Iris pigment epithelial cell (primary cell): Measurements from ENCODE around the gene TSPAN1.

ENCODE experiments used
- DNase-seq: peaks from one replicate; pipeline ENCODE4 v3.0.0-alpha.2; 2011; ENCODE audit warnings: low read depth

Gene TSPAN1

DNA sequence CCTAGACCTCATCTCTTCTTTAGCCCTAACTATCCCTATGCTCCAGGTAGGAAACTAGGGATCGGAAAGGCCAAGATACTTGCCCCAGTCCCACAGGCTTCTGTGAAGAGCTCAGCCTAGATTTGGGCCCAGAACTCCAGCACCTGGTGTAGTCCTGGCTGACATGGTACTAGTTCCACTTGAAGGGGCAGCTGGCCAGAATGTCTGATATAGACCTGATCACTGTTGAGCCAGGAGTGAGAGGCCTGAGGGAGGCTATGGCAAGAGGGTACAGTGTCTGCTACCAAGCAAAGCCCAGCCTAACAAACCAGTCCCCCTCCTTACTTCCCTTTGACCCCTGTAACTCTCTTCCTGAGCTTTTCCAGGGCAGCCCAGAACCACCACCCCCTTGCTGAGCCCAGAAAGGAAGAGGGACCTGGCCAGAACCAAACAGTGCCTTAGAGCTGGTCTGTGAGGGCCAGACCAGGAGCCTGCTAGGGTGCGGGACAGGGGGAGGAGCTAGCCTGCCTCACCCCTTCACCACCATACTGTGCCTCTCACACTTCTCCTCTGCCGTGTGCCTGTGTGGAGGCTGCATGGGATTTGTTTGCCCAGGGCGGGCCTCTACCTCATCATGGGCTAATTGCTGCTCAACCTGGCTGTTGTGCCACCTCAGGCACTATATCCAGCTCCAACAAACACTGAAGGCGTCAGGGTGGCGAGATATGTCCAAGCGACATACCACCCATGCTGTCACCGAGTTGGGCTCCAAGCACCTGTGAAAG, 12.4 kb downstream of the TSPAN1 start:
- no peak for DNase-seq

DNA sequence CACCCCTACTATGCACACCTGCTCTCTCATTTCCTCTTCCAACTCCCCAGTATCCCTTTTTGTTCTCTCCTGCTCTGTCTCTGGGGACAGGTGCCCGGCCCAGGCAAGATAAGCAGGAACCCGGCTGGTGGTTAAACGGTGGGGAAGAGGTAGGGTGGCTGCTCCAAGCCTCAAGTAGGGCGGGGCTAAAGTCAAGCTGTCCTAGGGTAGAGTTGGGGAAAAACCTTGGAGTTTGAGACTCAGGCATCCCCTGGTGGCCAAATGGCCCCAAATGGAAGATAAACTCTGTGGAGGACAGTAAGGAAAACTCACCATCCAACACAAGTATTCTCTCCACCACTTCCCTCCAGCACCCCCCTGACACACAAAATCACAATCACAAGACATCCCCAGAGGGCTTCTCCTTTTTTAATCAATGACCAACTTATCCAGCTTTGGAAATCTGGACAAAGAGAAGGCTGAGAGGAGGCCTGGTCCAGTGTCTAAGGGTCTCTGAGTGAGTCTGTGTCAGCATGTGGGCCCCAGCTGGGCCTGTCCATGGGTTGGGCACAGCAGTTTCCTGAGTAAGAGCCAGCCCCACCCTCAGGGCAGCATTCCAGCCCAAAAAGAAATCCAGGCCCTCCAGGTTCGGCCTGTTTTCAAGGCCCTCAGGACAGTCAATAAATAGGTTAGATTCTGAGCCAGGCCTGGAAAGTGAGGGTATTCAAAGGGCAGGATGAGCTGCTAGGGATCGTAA, 13.6 kb downstream of the TSPAN1 start:
- DNase-seq = no peak

DNA sequence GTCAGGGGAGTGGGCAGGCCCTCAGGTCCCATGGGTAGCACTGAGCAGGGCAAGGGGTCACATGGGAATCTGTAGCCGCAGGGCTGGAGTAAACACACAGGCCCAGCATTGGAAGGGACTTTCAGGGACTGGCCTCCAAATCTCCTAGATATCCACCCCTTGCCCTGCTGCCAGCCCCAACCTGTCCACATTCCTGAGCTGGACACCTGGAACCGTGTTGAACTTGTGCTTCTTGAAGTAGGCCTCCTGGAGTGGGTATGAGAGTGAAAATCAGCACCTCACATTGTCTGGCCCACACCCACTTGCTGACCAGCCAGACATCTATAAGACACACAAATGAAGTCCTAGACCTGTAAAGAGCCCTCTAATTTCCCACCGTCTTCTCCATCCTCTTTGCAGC, 15.7 kb downstream of the TSPAN1 start:
- no peak for DNase-seq

DNA sequence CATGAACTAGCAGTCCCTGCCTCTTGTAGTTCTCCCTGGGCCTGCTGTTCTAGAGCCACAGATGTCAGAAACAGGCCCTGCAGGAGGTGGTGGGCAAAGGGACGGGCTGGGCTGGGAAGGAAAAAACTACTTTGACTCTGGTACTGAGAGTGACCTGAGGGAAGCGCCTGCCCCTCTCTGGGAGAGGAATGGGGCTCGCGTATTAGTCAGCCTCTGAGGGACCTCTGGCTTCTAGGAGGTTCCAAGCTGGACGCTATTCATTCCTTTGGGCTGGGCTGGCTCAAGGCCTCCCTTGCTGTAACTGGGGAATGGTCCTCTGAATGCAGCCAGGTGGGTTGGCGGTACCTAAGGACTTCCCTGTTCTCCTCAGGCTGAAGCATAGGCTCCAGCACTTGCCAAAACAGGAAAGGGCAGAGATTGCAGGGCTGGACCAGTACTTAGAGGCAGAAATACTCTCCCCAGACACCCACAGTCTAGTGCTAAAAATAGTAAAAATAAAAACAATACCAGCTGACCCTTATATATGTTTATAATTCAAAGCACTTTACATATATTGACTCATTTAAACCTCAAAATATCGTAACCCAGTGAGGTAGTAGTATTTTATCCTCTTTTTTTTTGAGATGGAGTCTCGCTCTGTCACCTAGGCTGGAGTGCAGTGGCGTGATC, 16.3 kb downstream of the TSPAN1 start:
- DNase-seq = no peak

DNA sequence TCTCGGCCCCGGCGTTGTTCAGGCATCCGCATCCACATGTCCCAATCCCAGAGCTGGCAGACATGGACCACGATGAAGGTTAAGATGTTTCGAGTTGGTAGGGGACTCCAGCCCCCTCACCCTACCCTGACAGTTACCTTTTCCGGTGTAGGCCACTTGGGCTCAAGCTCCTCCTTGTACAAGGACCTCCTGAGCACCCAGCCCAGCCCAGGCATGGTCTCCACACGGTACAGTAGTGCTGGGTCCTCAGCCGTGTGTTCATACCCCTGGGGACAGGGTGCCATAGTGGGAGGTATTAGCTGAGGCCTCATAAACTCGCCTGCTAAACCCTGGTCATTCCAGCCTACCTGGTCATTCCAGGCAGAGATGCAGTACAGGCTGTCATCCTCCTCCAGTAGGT, 17.3 kb downstream of the TSPAN1 start:
- DNase-seq = no peak

DNA sequence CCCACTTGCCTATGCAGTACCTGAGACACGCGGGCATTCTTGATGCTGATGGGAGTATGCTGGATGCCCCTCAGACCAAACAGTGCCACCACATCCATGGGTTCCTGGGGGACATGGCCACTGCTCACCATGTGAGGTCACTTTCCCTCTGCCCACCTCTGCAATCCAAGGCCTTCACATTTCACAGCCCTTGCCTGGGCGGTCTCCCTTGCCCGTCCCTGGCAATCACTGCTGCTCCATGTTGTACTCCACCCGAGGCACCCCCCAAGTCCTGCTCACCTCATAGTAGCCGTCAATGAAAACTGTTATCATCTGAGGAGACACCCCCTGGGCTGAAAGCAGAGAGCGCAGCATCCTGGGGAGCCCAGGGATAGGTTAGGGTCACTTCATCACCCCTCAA, 18.4 kb downstream of the TSPAN1 start:
- no peak for DNase-seq

DNA sequence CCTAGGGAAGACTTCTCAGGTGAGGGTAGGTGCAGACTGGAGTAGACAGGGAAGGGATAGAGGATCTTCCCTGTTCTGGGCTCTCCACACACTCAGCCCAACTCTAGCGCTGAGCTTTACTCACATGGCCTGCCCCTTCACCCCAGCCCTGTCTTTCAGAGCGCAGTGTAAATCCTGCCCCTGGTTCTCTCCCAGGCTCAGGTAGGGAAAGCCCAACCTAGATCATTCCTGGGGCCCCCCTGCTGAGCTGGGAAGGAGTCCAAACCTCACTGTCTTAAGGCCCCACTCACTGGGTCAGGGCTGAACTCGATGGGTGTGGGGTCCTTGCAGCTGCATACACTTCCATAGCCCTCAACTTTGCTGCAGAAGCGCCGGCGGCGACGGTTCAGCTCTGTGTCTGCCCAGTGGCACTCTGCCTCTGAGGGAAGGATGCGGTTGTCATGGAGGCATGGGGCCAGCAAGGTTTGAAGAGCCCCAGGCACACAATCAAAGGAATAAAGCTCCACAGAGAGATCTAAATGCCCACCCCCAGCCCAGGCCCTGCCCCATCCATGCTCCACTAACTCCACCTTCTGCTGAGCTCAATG, 19.2 kb downstream of the TSPAN1 start:
- no peak for DNase-seq

DNA sequence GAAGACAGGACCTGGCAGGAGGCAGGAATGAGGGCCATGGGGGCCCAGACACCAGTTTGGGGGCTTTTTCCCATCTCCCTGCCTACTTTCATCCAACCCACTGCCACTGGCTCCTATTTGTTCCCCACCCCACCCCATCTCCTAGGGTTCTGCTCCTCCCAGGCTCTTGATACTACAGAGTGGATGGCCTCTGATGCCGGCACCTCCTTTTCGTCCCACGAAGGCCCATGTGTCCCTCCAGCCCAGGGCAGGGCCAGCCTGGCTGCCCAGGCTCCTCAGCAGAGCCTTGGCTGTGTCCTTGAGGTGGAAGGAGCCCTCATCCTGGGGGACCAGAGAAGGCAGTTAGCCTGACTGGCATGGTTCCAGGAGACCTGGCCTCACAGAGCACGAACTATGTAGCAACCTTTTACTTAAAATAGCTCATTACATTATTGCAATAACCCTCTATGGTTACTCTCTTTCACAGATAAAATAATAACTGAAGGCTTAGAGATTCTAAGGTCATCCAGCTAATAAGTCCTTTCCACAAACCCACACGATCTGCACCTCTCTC, 19.8 kb downstream of the TSPAN1 start:
- no peak for DNase-seq

DNA sequence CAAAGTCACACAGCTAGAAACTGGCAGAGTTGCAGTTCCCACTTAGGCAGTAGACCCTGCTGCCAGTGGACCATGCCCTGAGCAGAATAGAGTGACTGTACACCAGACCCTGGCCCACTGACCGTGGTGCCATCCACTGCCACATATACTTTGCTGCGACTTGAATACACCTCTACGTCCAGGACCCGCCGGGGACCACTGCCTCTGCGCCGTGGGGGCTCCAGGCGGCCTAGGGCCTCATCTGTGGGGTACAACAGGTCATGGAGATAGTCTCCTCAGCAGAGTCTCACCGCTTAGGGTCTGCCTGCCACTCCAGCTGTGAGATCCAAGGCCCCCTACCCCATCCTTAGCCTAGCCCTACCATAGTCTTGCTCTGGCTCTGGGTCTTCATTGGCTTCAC, 21.7 kb downstream of the TSPAN1 start:
- DNase-seq = no peak

DNA sequence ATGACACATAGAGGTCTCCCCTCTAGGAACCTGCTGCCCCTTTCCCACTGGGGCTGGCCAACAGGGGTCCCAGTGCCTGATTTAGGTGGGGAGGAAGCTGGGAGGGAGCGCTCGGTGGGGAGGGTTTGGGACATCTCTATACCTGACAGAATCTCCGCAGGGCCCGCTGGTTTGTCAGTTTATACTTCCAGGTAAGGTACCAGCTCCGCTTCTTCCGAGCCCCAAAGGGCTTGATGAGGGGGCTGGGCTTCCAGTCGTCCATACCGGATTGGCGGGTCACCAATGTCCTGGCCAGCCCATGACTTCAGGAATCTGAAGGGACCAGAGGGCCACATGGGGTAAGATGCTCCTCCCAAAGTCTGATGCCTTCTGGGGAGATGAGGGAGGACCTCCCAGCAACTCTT, 22.7 kb downstream of the TSPAN1 start:
- DNase-seq = no peak

DNA sequence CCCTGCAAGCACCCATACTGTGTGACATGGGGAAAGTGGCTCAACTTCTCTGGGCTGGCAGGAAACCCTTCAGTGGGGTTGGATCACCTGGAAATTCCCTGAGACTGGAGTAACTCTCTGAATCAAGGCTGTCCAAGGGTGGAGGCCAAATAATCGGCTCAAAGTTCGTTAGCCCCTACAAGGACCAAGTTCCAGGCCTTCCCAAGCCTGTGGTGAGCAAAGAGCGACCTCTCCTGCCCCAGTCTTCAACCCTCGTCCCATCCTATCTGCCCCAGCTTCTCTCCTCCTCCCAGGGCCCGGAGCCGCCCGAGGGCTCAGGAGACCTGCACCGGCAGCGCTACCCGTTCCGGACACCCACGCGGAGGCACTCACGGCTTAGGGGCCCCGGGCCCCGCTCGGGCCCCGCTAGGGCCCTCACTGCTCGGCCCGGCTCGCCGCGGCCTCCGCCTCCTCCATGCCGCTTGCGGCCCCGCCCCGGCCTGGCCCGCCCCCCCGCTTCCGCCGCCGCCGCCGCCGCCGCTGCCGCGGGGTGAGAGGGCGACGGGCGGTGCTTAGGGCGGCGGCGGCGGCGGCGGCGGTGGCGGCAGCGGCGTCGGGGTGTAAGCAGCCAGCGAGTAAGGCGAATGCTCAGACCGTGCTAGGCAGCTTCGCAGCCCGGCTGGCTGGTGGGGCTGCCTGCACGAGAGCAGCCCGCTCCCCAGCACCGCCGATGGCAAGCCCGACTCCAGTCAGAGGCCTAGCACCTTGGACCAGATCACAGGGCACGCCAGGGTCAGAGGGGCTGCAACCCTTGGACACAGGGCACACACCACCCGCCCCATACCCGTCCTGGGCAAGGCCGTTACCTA, 23.3 kb downstream of the TSPAN1 start, which contains the start of gene POMGNT1:
Gene POMGNT1, minus strand, starts transcription at position 471 of the 848 bp plus-strand sequence. CDS start 613 bp downstream, outside the sequence.
- peak; percentile 71 for DNase-seq

DNA sequence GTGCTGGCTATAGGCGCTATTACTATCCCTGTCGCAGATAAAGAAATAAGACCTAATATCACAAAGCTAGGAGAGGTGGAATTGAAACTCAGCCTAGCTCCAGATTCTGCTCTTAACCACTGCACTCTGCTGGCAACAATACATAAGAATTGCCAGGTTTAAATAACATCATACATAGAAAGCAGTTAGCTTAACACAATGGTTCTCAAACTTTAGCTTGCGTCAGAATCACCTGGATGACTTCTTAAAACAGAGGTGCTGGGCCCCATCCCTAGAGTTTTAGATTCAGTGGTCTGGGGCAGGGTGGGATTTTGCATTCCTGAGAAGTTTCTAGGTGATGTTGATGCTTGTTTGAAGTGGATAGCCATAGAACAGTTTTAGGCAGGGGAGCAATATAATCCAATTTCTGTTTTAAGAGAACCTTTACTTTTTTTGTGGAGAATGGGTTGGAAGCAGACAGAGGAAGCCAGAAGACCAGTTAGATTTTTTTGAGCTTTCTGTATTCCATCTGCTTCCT, 24.4 kb downstream of the TSPAN1 start:
- no peak for DNase-seq

DNA sequence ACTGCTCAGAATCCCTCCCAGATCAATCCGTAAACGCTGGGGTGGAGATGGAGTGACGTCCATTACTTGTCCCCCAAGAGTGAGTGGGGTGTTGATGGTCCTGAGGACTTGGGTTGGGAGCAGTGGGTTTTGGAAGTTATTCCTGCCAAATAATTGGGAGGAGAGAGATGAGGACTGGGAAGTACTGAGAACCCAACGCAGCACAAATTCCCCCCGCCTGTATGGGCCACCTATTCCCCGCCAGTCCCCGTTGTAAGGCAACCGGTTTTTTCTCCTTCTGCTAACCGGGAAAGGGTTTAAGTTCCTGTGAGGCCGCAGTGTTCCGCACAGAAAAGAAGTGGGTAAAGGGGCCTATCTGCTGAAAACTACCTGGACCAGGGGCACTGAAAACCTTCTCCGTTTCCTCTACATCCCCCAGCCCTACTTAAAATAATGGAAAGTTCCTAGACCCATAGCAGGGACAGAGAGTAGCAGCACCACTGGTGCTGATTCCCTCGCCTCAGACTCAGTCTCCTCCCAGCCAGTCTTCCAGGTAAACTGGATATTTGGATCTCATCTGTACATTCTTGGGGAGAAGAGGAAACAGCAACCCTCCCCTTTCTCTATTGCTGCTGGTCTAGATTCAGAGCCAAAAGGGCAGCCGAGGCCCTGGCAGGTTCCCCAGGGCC, 29.0 kb downstream of the TSPAN1 start:
- no peak for DNase-seq

DNA sequence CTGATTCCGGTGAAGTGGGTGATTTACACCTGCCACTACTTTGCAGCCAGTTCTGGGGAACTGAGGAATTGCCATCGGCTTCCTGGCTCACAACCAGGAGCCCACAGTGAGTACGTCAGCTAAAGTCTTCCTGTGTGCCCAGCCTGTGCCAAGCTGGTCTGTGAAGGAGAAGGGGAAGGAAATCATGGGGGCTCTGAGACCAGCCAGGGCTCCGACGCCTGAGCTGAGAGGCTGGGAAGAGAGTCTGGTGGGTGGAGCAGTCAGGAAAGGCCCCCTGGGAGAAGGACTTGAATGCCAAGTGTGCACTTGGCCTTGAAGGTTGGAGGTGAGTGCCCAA, 29.5 kb downstream of the TSPAN1 start:
- DNase-seq = no peak

DNA sequence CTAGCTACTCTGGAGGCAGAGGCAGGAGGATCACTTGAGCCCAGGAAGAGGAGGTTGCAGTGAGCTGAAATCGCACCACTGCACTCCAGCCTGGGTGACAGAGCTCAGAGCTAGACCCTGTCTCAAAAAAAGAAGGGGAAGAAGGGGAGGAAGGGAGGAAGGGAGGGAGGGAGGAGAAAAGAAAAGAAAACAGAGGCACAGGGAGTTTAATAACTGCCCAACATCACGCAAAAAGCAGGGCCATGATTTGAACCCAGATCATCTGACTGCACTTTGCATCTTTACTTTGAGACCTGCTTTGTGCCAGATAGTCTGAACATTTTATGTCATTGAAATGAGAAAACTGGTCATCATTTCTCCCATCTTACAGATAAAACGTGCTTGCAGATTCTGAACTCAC, 30.3 kb downstream of the TSPAN1 start:
- DNase-seq = no peak

DNA sequence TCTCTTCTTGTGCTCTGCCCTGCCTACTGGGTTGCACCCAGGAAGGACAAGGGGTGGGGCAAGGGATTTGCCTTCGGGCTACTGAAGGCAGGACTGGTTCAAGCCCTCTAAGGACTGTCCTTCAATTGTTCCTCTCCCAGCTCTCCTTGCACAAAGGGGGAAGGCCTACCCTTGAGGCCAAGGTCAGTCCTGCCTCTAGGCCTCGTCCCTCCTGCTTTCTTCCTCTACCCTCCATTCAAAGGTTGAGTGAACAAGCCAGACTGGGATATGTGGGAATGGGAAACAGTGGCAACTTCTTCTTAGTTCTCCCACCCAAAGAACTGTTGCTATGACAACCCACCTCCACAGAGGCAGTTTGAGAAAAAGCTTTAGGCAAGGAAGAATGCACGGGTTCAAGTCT, 30.9 kb downstream of the TSPAN1 start:
- no peak for DNase-seq

DNA sequence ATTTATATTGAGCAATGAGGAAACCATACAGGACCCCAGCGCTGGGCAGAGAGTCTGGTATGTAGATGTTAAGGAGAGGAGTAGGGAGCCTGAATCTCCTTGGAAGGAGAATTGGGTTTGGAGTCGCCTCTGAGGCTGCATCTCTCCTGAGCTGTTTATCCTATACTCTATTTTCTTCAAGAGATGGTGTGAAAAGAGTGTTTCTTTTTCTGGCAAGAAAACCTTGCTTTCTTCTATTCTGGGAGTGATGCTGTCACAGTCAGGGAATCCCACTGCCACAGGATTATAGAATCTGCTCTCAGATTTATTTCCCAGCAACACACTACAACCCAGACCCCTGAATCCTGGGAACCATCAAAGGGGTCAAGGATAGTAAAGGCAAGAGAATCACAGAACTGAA, 31.5 kb downstream of the TSPAN1 start:
- DNase-seq = no peak

DNA sequence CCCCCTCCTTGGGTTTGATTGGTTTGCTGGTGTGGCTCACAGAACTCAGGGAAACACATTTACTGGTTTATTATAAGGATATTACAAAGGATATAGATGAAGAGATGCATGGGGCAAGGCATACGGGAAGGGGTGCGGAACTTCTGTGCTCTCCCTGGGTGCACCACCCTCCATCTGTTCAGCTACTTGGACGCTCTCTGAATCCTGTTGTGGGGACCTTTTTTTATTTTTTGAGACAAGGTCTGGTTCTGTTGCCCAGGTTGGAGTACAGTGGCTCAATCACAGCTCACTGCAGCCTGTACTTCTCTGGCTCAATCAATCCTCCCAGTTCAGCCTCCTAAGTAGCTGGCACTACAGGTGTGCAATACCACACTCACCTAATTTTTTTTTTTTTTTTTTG, 35.7 kb downstream of the TSPAN1 start:
- DNase-seq = no peak

DNA sequence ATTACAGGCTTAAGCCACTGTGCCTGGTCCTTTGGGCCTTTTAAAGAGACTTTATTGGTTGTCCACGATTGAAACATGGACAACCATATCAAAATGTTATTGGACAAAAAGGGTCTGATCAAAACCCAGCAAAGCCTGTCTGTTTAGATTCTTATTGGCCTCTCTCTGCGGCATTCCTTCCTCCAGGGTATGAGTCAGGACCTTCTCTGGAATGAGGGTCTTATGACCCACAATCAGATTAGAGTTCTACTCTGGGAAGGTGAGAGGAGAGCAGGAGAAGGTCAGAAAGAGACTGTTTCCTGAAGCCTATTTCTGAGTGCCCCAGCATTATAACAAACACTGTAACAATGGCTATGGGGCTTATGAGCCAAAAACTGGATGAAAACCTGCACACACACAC, 36.2 kb downstream of the TSPAN1 start:
- no peak for DNase-seq

DNA sequence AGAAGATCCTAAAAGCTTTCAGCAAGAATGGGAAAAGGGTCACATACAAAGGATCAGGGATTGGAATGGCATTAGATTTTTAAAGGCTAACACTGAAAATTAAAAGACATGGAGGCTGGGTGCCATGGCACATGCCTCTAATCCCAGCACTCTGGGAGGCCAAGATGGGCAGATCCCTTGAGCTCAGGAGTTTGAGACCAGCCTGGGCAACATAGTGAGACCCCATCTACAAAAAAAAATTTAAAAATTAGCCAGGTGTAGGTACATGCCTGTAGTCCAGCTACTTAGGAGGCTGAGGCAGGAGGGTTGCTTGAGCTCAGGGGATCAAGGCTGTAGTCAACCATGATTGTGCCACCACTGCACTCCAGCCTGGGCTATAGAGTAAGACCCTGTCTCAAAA, 40.6 kb downstream of the TSPAN1 start:
- DNase-seq = no peak

DNA sequence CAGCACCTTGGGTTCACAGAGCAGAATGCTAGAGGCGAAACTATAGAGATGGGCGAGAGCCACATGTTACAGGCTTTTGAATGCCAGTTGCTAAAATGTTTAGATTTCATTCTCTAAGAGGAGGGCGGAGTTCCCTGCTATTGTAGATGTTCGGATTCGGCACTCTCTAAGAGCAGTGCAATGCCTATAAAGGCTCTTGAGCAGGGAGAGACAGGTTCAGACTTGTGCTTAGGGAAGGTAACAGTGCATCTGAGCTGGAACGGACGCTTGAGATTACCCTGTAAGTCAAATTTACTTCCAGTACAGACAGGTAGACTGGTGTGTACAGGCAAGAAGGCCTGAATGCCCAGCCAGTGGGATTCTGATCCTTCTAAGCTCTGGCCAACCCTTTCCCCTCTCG, 43.6 kb downstream of the TSPAN1 start:
- no peak for DNase-seq
